T-cell (primary cell): ENCODE results near the gene CPNE6. TPM values are rescaled to one million over a fixed set of nuclear protein-coding genes. Genes with fewer than 3 reads are reported as not detected.
"Not testable (repeated sequence)": the region's sequence is repeated elsewhere in the genome, so short reads cannot be mapped to it uniquely, and the experiment has no call there.

Experiments
- ATAC-seq, 4 experiments: fragments of 200-7000 bp in 3 of 4; fragments of 150-1000 bp in 1 of 4; cut with Tn5 transposase; replicated peaks in 1 of 4; 1 replicate in 3 of 4; 2 replicates in 1 of 4; pipeline ENCODE4 v1.10.0; 2021; ENCODE audit warnings: moderate library complexity in 3 of 4, mild to moderate bottlenecking in 2 of 4, moderate number of reproducible peaks in 1 of 4
- CTCF ChIA-PET, 2 donors: fragments of 300-600 bp; sonication (Branson Sonifier 250); formaldehyde crosslinking; loops; one replicate each; lab custom pipeline; 2022; ENCODE audit warnings: antibody characterized with exemption in 2 of 2; lab: Charles Lee
- POLR2A ChIA-PET, 2 donors: fragments of 300-600 bp; sonication (Branson Sonifier 250); formaldehyde crosslinking; loops; one replicate each; lab custom pipeline; 2022; ENCODE audit warnings: antibody characterized with exemption in 2 of 2; lab: Charles Lee
- DNase-seq, 35 experiments: peaks; one replicate each; pipeline versions ENCODE4 v3.0.0 to v3.0.0-alpha.2; 2013 to 2023
- H3K27ac ChIP-seq: one replicate; pipeline ENCODE4 v1.5.1; 2013; ENCODE audit warnings: low read length
- H3K27me3 ChIP-seq, 2 experiments: replicated peaks in 1 of 2; 1 replicate in 1 of 2; 2 replicates in 1 of 2; pipeline versions ENCODE4 v1.6.1 to v1.7.0; 2013; ENCODE audit warnings: low read length in 1 of 2, mixed read lengths in 1 of 2; ENCODE audit not compliant: control insufficient read depth in 2 of 2, insufficient read depth in 2 of 2; ENCODE audit errors: extremely low read depth in 1 of 2
- H3K36me3 ChIP-seq, 2 donors: 1 replicate in 1 of 2; 2 replicates in 1 of 2; pipeline versions ENCODE4 v1.6.1 to v1.7.0; 2013; ENCODE audit warnings: low read length in 1 of 2; ENCODE audit not compliant: control insufficient read depth in 2 of 2, insufficient read depth in 1 of 2; ENCODE audit errors: extremely low read depth in 1 of 2
- H3K4me1 ChIP-seq, 2 experiments: 1 replicate in 1 of 2; 2 replicates in 1 of 2; pipeline versions ENCODE4 v1.6.1 to v1.7.0; 2013; ENCODE audit warnings: low read length in 2 of 2, mixed read lengths in 1 of 2; ENCODE audit not compliant: insufficient read depth in 2 of 2, control insufficient read depth in 1 of 2; ENCODE audit errors: extremely low read depth in 1 of 2
- H3K4me3 ChIP-seq, 2 donors: 1 replicate in 1 of 2; 2 replicates in 1 of 2; pipeline versions ENCODE4 v1.5.1 to v1.7.0; 2013; ENCODE audit warnings: mild to moderate bottlenecking in 2 of 2, low read length in 1 of 2, moderate library complexity in 1 of 2; ENCODE audit not compliant: control insufficient read depth in 1 of 2; ENCODE audit errors: extremely low read depth in 1 of 2
- H3K9me3 ChIP-seq: 2 replicates; pipeline ENCODE4 v1.7.0; 2013
- H3K27ac Mint-ChIP-seq, 2 donors: one replicate each; pipeline ENCODE4 v1.8.0; 2020 to 2021; ENCODE audit warnings: mild to moderate bottlenecking in 2 of 2, mixed read lengths in 2 of 2
- H3K27me3 Mint-ChIP-seq, 2 donors: one replicate each; pipeline ENCODE4 v1.8.0; 2021 to 2022; ENCODE audit warnings: mixed read lengths in 2 of 2
- H3K36me3 Mint-ChIP-seq: one replicate; pipeline ENCODE4 v1.8.0; 2021; ENCODE audit warnings: mixed read lengths
- H3K4me1 Mint-ChIP-seq, 3 donors: one replicate each; pipeline ENCODE4 v1.8.0; 2020 to 2022; ENCODE audit warnings: mixed read lengths in 3 of 3, mild to moderate bottlenecking in 1 of 3
- H3K4me3 Mint-ChIP-seq, 3 donors: one replicate each; pipeline ENCODE4 v1.8.0; 2020 to 2022; ENCODE audit warnings: mild to moderate bottlenecking in 3 of 3, mixed read lengths in 3 of 3, moderate library complexity in 3 of 3
- H3K9me3 Mint-ChIP-seq, 3 donors: one replicate each; pipeline ENCODE4 v1.8.0; 2020 to 2022; ENCODE audit warnings: mixed read lengths in 3 of 3
- WGBS: methylation state at CpG from one replicate; pipeline ENCODE4 v1.1.5; 2013; ENCODE audit warnings: missing lambda C conversion rate; ENCODE audit not compliant: insufficient coverage; 5-methylcytosine and 5-hydroxymethylcytosine counted together
- total RNA-seq, 35 experiments: library from RNA in 6 of 35; stranded (reverse) in 6 of 35; fragments of 120-200 nt in 1 of 35; gene quantifications; one replicate each; pipeline versions ENCODE4 v1.2.1 to v1.2.4 and lab custom pipeline; 2013 to 2026

Gene CPNE6
- total RNA-seq, 5 donors from 2014 or later (not counting 1 experiment from before 2014, with no cell fraction given): not detected

- H3K36me3 Mint-ChIP-seq, H3K9me3 ChIP-seq, H3K4me3 ChIP-seq, ATAC-seq, POLR2A ChIA-PET, H3K36me3 ChIP-seq, H3K27ac Mint-ChIP-seq, H3K9me3 Mint-ChIP-seq, H3K27ac ChIP-seq, CTCF ChIA-PET, H3K4me3 Mint-ChIP-seq, DNase-seq: not testable (repeated sequence)
- Histone ChIP-seq H3K4me1 (peaks cover 2 to 23% of the 10 kb centered on the region in 2 experiments), H3K27me3 (peaks cover 0 to 29% of the 10 kb centered on the region in 2 experiments)
- Mint-ChIP-seq H3K4me1 (peaks cover 16 to 20% (median 18%) of the 10 kb centered on the region in 3 donors), H3K27me3 (peaks cover 16 to 24% of the 10 kb centered on the region in 2 donors)
- whole genome bisulfite sequencing: no CpG with 5 or more reads among the region's 2 CpGs
Measured at GRCh38 chr14:24049002-24049401, 22.4 kb upstream of the CPNE6 start.

GRCh38 chr14:24050753-24051152, 20.6 kb upstream of the CPNE6 start:
- POLR2A ChIA-PET, H3K4me3 ChIP-seq, H3K9me3 Mint-ChIP-seq, H3K36me3 Mint-ChIP-seq, ATAC-seq, DNase-seq, H3K9me3 ChIP-seq, CTCF ChIA-PET, H3K27ac Mint-ChIP-seq, H3K36me3 ChIP-seq, H3K27ac ChIP-seq: not testable (repeated sequence)
- Mint-ChIP-seq H3K4me3 (peak overlapping the region; percentile 79 to 83 (median 80)), H3K27me3 (peaks cover 12 to 26% of the 10 kb centered on the region in 2 donors), H3K4me1 (peaks cover 12 to 20% (median 16%) of the 10 kb centered on the region in 3 donors)
- Histone ChIP-seq H3K4me1 (peaks cover 2 to 23% of the 10 kb centered on the region in 2 experiments), H3K27me3 (peaks cover 0 to 36% of the 10 kb centered on the region in 2 experiments)
- WGBS: 80% methylated on average over 1 of the region's 8 CpGs

- CTCF ChIA-PET: no interaction called here
- H3K4me1 ChIP-seq: peaks cover 2 to 23% of the 10 kb centered on the region in 2 experiments
- peak overlapping the region; percentile 52 to 53 for H3K4me3 ChIP-seq
- Mint-ChIP-seq H3K4me1 (peaks cover 10 to 20% (median 16%) of the 10 kb centered on the region in 3 donors), H3K4me3 (peak overlapping the region; percentile 79 to 83 (median 80)), H3K27ac (no peak overlapping the region), H3K36me3 (no peaks in the 10 kb centered on the region), H3K9me3 (no peaks in the 10 kb centered on the region), H3K27me3 (peaks cover 11 to 25% of the 10 kb centered on the region in 2 donors)
- POLR2A ChIA-PET: no interaction called here
- peaks cover 0 to 39% of the 10 kb centered on the region in 2 experiments for H3K27me3 ChIP-seq
- no peaks in the 10 kb centered on the region for H3K36me3 ChIP-seq
- ATAC-seq (peak in 2 of 4 experiments; percentile 9 to 12), DNase-seq (peak in 3 of 35 experiments; percentile 5 to 25 (median 11))
- 3% methylated on average over 3 of the region's 20 CpGs for WGBS
- no peak overlapping the region for H3K27ac ChIP-seq
- H3K9me3 ChIP-seq: no peaks in the 10 kb centered on the region
Measured at GRCh38 chr14:24051176-24051788, 20.1 kb upstream of the CPNE6 start.

- Mint-ChIP-seq H3K27ac (no peak within 1 kb of the TSS), H3K9me3 (no peaks in the 10 kb centered on the region), H3K36me3 (no peaks in the 10 kb centered on the region), H3K4me3 (peak within 1 kb of the TSS; percentile 79 to 83 (median 80)), H3K27me3 (peaks cover 11 to 23% of the 10 kb centered on the region in 2 donors), H3K4me1 (peaks cover 10 to 20% (median 16%) of the 10 kb centered on the region in 3 donors)
- peak in 32 of 35 experiments; percentile 10 to 77 (median 36) for DNase-seq
- under 1% methylated on average over 86 of the region's 92 CpGs for WGBS
- H3K4me3 ChIP-seq: peak within 1 kb of the TSS; percentile 52 to 69
- POLR2A ChIA-PET: no interaction called here
- peaks cover 0 to 42% of the 10 kb centered on the region in 2 experiments for H3K27me3 ChIP-seq
- no peaks in the 10 kb centered on the region for H3K36me3 ChIP-seq
- no peak within 1 kb of the TSS for H3K27ac ChIP-seq
- CTCF ChIA-PET: no interaction called here
- no peaks in the 10 kb centered on the region for H3K9me3 ChIP-seq
- ATAC-seq: peak; percentile 78 to 84 (median 80)
- H3K4me1 ChIP-seq: peaks cover 2 to 23% of the 10 kb centered on the region in 2 experiments
Measured at GRCh38 chr14:24051789-24052655, 19.3 kb upstream of the CPNE6 start, which contains the start of gene CARMIL3. Gene CARMIL3, plus strand, starts transcription at chr14:24052009. Its CDS starts 145 bp downstream, at chr14:24052154.

- ChIA-PET POLR2A (no interaction called here), CTCF (no interaction called here)
- Histone ChIP-seq H3K27ac (no peak overlapping the region), H3K9me3 (no peaks in the 10 kb centered on the region), H3K36me3 (no peaks in the 10 kb centered on the region), H3K4me3 (peak overlapping the region; percentile 52 to 69), H3K27me3 (peaks cover 0 to 42% of the 10 kb centered on the region in 2 experiments), H3K4me1 (peaks cover 2 to 23% of the 10 kb centered on the region in 2 experiments)
- ATAC-seq (peak in 1 of 4 experiments; percentile 14), DNase-seq (peak in 5 of 35 experiments; percentile 3 to 46 (median 15))
- Mint-ChIP-seq H3K4me3 (peak overlapping the region; percentile 74 to 81 (median 80)), H3K36me3 (no peaks in the 10 kb centered on the region), H3K4me1 (peaks cover 10 to 20% (median 16%) of the 10 kb centered on the region in 3 donors), H3K27me3 (peaks cover 11 to 23% of the 10 kb centered on the region in 2 donors), H3K27ac (peak overlapping the region in 1 of 2 donors; percentile 20), H3K9me3 (no peaks in the 10 kb centered on the region)
- WGBS: 49% methylated on average over 15 of the region's 20 CpGs
Measured at GRCh38 chr14:24052656-24053547, 18.5 kb upstream of the CPNE6 start.
